ENCODE data around the gene SLC44A2.

GRCh38 chr19:10643968-10644259 lies 18.6 kb downstream of the SLC44A2 start:
- TF ChIP-seq CTCF (IDR thresholded peaks at IDR 0.05; ENCODE audit: low read depth, low read length) (no peak), EZH2phosphoT487 (IDR thresholded peaks at IDR 0.05; ENCODE audit: low read depth) (no peak)
